ENCODE data around the gene COPS6. TPM values are rescaled to one million over a fixed set of nuclear protein-coding genes. Genes with fewer than 3 reads are reported as not detected.

The COPS6 gene
- total RNA-seq, 4 donors from 2014 or later = 41.6 to 69.0 (median 50.0) TPM

DNA sequence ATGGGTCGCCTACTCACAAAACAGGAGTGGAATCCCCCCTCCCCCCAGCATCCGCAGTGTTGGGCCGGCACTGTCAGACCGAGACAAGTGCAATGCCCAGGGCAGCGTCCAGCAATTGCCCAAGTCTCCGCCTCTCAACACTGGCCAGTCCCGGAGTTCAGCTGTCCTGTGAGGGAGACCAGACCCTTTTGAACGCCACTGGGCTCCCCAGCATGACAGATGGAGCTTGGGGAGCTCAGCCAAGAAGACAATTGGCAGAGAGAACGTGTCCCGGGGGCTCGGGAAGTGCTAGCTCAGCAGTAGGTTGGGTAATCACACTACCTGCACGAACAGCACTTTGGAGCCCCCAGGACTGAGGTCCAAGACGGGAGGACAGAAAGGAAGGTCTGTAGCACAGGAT lies 4.7 kb downstream of the COPS6 start:
- no peak for ATAC-seq (ENCODE audit: low FRiP score)
- DNase-seq (ENCODE audit: low spot score) = no peak
- TF ChIP-seq, protein P1, sequence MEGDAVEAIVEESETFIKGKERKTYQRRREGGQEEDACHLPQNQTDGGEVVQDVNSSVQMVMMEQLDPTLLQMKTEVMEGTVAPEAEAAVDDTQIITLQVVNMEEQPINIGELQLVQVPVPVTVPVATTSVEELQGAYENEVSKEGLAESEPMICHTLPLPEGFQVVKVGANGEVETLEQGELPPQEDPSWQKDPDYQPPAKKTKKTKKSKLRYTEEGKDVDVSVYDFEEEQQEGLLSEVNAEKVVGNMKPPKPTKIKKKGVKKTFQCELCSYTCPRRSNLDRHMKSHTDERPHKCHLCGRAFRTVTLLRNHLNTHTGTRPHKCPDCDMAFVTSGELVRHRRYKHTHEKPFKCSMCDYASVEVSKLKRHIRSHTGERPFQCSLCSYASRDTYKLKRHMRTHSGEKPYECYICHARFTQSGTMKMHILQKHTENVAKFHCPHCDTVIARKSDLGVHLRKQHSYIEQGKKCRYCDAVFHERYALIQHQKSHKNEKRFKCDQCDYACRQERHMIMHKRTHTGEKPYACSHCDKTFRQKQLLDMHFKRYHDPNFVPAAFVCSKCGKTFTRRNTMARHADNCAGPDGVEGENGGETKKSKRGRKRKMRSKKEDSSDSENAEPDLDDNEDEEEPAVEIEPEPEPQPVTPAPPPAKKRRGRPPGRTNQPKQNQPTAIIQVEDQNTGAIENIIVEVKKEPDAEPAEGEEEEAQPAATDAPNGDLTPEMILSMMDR (IDR thresholded peaks at IDR 0.05) = no peak

DNA sequence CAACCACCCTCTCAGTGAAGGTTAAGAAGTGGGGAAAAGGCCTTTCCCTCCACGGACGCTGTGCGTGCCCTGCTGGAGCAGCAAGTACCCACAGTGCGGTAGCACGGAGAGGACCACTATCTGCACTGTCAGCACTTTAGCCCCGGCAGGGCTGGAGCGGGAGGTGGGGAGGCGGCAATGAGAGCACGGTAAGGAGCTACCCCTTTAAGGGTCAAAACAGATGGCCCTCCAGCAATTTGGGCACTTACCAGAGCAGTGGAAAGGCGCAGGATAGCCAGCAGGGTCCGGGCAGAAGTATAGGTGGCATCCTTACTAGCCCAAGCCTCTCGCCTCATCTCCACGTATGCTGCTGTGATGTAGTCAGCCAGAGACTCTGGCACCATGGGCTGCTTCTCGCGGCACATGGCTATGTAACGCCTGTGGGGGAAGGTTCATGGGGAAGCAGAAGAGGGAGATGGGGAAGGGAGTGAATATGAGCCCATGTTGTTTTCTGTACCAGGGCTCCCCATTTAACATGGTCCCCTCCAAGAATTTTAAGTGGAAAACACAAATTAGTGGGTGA lies 5.2 kb downstream of the COPS6 start:
- TF ChIP-seq, protein P1 (IDR thresholded peaks at IDR 0.05) = no peak
- DNase-seq (ENCODE audit: low spot score) (no peak), ATAC-seq (ENCODE audit: low FRiP score) (no peak)

DNA sequence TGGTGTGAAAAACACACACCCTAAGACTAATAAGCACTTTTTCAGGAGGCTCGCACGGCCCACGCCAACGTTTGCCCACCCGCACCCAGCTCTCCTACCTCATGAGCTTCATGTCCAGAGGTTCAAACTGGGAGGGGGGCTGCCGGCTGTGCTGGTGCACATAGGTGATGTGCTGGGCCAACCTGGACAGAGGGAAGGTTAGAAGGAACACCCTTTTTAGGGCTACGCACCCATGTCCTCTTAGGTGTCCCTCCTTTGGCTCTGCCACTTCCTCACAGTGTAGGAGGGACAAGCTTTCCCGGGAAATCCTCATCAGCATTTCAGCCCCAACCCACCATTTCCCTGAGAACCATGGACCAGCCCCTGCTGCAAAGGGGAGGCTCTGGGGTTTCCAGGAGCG lies 6.5 kb downstream of the COPS6 start:
- no peak for DNase-seq (ENCODE audit: low spot score)
- TF ChIP-seq, protein P1 (IDR thresholded peaks at IDR 0.05) = no peak
- ATAC-seq (ENCODE audit: low FRiP score) = no peak

DNA sequence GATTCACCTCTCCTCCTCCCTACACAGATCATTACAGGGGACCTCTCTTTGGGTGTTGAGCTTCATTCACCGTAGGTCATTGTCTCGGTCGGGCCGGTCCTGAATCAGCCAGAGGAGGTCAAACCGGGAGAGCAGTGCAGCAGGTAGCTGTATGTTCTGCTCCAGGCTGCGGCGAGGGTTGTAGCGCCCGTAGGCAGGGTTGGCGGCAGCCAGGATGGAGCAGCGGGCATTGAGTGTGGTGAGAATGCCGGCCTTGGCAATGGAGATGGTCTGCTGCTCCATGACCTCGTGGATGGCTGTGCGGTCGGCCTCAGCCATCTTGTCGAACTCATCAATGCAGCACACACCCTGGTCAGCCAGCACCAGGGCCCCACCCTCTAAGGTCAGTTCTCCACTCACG lies 6.9 kb downstream of the COPS6 start:
- ATAC-seq (ENCODE audit: low FRiP score) (no peak), DNase-seq (ENCODE audit: low spot score) (no peak)
- TF ChIP-seq, protein P1 (IDR thresholded peaks at IDR 0.05) = no peak

DNA sequence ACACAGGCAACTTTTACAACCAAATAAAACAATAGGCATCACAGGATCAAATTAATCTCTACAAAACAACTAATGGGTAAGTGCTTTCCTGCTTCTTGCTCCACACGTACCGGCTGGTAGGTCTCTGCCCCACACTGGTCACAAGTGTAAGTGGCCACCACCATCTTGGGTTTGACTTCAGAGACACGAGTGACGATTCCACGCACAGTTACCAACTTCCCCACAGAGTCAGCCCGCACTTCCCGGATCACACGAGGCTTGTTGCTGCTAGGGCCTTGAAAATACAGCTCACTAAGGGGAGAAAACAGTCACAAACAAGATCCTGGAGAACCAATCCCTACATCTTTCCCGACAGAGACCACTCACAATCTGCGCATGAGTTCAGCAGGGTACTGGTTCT lies 10.1 kb downstream of the COPS6 start:
- DNase-seq (ENCODE audit: low spot score) = no peak

DNA sequence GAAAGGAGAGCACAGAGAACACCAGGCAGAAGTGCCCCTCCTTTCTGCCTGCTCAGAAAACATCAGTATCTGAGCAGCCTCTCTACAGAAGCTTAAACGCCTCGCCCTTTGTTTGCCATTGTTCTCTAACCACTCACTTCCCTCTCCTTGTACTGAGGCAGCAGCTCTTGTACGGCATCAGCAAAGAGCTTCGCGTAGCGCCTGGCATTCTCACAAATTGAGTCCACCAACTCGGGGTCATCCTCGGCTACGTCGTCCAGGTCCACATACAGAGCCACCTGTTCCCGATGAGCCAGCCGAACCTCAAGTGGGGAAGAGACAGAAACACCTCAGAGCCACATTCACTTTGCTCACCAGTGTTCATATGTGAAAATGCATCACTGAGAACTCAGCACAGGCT lies 10.7 kb downstream of the COPS6 start:
- DNase-seq (ENCODE audit: low spot score) = no peak
- TF ChIP-seq, protein P1 (IDR thresholded peaks at IDR 0.05) = no peak
- no peak for ATAC-seq (ENCODE audit: low FRiP score)

More for the DNA sequence above, 10.1 kb downstream of the COPS6 start:
- TF ChIP-seq, protein P1 (IDR thresholded peaks at IDR 0.05) = no peak
- no peak for ATAC-seq (ENCODE audit: low FRiP score)

DNA sequence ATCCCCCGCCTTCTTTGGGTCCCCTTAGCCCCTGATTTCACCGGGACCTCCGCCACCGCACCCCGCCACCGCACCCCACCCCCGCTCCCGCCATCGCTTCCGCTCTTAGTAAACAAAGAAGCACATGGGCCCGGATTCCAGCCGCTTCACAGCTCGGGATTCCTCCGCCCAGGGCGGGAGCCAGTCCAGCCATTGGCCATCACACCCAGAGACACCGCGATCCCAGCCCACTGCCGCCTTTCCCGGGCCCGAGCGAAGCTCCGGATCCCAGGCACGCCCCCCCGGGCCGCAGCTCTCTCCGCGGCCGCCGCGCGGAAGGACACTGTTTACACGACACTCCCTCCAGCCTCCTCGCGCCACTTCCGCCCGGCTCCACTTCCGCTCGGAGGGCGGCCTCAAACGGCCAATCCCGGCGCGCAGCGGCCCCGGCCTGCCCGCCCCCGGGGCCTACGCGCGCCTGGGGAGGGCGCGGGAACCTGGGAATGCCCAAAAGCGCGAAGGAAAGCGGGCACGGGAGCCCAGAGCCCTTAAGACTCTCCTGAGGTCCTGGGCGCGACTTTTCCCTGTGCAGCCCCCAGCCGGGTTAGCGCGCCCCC lies 11.7 kb downstream of the COPS6 start:
- TF ChIP-seq, protein P1 (IDR thresholded peaks at IDR 0.05) = no peak
- DNase-seq (ENCODE audit: low spot score) = peak; percentile 82
- ATAC-seq (ENCODE audit: low FRiP score) = peak; percentile 87
